ENCODE data around the gene HRAS.

HRAS gene

DNA sequence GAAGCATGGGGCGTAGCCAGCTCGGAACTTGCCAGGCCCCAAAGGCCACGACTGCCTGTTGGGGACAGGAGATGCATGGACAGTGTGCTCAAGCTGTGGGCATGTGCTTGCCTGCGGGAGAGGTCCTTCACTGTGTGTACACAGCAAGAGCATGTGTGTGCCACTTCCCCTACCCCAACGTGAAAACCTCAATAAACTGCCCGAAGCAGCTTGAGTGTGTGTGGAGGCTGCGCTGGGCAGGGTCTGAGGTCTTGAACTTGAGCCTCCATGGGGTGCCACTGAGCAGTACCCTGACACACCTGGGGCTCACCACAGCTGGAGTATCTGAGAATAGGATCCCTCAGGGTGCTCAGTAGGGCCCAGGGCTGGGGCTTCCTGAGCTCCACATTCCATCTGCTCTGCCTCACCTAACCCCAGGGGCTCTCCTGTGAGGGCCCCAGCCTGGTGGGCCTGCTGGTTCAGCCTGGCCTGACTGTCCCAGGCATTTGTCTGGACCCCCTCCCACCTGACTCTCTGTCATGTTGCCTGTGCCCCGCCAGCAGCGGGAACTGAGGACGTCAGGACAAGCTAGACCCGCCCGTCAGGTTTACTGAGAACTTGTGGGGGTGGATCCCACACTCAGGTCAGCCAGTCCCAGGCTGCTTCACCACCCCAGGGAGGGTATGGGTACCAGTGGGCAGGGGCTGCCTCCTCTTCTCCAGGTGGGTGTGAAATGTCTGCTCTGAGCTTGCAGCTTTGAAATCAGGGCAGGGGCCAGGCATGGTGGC lies 28.6 kb upstream of the HRAS start:
- DNase-seq (ENCODE audit: extremely low read depth, low read depth), result no peak
- TF ChIP-seq, protein P1, sequence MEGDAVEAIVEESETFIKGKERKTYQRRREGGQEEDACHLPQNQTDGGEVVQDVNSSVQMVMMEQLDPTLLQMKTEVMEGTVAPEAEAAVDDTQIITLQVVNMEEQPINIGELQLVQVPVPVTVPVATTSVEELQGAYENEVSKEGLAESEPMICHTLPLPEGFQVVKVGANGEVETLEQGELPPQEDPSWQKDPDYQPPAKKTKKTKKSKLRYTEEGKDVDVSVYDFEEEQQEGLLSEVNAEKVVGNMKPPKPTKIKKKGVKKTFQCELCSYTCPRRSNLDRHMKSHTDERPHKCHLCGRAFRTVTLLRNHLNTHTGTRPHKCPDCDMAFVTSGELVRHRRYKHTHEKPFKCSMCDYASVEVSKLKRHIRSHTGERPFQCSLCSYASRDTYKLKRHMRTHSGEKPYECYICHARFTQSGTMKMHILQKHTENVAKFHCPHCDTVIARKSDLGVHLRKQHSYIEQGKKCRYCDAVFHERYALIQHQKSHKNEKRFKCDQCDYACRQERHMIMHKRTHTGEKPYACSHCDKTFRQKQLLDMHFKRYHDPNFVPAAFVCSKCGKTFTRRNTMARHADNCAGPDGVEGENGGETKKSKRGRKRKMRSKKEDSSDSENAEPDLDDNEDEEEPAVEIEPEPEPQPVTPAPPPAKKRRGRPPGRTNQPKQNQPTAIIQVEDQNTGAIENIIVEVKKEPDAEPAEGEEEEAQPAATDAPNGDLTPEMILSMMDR (IDR thresholded peaks at IDR 0.05; ENCODE audit: low read depth, low read length), result no peak

DNA sequence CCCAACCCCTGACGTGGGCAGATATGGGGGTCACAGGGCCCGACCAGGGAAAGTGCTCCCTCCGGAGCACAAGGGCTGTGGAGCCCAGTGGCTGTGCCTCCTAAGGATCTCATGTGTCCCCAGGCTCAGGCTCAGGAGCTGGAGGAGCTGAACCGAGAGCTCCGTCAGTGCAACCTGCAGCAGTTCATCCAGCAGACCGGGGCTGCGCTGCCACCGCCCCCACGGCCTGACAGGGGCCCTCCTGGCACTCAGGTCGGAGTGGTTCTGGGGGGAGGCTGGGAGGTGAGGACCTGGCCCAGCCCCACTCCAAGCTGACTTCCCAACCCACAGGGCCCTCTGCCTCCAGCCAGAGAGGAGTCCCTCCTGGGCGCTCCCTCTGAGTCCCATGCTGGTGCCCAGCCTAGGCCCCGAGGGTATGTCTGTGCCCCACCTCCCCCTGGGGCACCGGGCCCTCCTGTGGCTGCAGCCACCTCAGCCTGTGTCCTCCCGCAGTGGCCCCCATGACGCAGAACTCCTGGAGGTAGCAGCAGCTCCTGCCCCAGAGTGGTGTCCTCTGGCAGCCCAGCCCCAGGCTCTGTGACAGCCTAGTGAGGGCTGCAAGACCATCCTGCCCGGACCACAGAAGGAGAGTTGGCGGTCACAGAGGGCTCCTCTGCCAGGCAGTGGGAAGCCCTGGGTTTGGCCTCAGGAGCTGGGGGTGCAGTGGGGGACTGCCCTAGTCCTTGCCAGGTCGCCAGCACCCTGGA lies 27.9 kb upstream of the HRAS start:
- DNase-seq (ENCODE audit: extremely low read depth, low read depth), result no peak

DNA sequence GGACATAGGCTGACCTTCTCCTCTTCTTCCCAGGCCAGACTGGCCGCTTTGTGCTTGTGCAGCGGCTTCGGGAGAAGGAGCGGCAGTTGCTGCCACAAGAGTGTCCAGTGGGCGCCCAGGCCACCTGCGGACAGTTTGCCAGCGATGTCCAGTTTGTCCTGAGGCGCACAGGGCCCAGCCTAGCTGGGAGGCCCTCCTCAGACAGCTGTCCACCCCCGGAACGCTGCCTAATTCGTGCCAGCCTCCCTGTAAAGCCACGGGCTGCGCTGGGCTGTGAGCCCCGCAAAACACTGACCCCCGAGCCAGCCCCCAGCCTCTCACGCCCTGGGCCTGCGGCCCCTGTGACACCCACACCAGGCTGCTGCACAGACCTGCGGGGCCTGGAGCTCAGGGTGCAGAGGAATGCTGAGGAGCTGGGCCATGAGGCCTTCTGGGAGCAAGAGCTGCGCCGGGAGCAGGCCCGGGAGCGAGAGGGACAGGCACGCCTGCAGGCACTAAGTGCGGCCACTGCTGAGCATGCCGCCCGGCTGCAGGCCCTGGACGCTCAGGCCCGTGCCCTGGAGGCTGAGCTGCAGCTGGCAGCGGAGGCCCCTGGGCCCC lies 26.8 kb upstream of the HRAS start:
- TF ChIP-seq, protein P1 (IDR thresholded peaks at IDR 0.05; ENCODE audit: low read depth, low read length), result no peak

More for the DNA sequence above, 27.9 kb upstream of the HRAS start:
- TF ChIP-seq, protein P1 (IDR thresholded peaks at IDR 0.05; ENCODE audit: low read depth, low read length), result no peak

DNA sequence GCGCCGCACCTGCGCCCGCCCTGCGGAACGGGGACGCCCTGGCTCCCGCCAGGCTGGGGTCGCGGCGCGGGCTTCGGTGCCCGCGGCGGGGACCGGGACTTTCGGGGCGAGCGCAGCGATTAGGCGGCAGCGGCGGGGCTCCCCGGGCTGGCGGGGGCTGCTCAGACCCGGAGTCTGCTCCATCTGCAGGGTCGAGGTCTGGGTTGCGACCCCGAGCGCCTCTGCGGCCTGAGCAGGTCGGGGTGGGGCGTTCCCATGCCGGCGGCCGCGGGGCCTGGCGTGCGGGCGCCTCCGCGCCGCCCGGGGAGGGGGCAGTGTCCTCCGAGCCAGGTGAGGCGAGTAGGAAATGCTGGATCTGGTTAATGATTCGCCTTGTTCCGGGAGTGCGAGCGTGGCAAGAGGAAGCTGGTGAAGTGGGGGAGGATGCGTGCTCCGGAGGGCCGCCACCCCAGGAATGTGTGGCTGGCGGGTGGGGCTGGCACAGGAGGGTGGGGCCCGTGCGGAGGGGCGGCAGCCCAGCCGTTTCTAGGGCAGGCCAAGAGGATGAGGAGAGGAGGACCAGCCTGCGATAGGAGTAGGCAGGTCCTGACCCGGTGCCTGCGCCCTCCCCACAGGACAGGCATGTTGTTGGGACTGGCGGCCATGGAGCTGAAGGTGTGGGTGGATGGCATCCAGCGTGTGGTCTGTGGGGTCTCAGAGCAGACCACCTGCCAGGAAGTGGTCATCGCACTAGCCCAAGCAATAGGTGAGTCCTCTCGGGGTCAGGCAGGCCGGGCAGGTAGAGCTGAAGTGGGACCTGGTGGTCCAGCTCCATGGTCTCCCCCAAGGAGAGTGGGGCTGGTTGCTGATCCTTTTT lies 26.0 kb upstream of the HRAS start:
- TF ChIP-seq, protein P1 (IDR thresholded peaks at IDR 0.05; ENCODE audit: low read depth, low read length), result no peak
- no peak for DNase-seq (ENCODE audit: extremely low read depth, low read depth)

More for the DNA sequence above, 26.8 kb upstream of the HRAS start:
- no peak for DNase-seq (ENCODE audit: extremely low read depth, low read depth)

DNA sequence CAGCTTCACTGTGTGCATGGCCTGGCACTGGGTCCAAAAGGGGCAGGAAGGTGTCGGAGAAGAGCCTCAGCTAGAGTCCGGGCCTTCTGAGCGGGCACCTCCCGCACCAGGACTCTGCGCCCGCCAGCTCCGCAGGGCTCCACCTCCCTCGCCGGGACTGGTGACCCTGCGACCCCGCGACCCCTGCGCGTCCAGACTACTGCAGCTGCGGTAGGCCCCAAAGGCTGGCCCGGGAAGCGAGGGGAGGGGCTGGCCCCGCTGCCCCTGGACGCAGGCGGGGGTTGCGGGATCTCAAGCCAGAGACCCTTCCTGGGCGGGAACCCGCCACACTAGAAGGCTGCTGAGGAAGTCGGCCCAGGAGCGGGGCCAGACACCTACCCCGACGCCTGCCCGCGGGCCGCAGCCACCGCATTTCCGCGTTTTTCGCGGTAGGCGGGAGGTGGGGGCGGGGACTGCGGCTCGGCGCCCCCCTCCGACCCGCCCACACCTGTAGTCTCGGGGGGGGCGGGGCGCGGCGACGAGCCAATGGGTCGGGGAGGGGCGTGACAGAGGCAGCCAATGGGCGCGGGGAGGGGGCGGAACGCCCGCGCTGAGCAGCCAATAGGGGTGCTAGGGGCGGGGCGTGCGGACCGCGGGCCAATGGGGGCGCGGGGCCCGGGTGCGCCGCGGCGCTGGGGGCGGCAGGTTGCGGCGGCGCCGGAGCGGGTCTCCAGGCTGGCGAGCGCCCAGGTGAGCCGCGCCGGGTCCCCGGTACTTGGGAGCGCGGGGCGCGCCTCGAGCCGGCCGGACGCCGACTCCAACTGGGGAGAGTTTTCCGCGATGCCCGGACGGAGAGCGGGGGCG lies 25.1 kb upstream of the HRAS start, which contains the start of the genes LMNTD2 and RASSF7:
LMNTD2 (minus strand) TSS at position 434 of the 843 bp plus-strand sequence; CDS start at position 412, 22 bp downstream.
RASSF7 (plus strand) TSS at position 666 of the 843 bp plus-strand sequence. CDS start 799 bp downstream, outside the sequence.
- TF ChIP-seq, protein P1 (IDR thresholded peaks at IDR 0.05; ENCODE audit: low read depth, low read length), result no peak
- peak; percentile 46 for DNase-seq (ENCODE audit: extremely low read depth, low read depth)

DNA sequence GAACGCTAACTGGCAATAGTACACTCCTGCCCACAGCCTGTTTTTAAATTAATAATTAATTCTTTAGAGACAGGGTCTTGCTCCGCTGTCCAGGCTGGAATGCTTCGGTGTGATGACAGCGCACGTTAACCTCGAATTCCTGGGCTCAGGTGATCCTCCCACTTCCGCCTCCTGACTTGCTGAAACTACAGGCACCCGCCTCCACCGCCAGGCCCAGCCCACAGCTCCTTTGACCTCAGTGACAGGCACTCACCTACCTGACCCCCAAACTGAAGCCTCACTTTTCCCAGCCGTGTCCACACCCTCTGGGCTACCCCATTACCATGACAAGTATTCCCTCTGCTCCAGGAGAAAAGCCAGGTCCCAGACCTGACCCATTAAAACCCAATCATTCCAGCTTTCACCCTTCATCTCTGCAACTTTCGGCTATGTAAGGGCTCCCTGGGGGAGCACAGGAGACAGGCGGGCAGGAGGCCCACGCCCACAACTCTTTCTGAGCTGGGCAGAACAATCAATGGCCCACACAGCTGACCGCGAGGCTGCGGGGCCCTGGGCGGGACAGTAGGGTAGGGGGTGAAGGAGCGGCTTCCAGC lies 24.4 kb upstream of the HRAS start:
- TF ChIP-seq, protein P1 (IDR thresholded peaks at IDR 0.05; ENCODE audit: low read depth, low read length), result no peak
- DNase-seq (ENCODE audit: extremely low read depth, low read depth), result no peak

Measured in AG09319 (cell line).